CD4-positive, alpha-beta T cell (primary cell): Measurements from ENCODE around the gene APBA2. TPM values are rescaled to one million over a fixed set of nuclear protein-coding genes. Genes with fewer than 3 reads are reported as not detected.

Experiments used
- ATAC-seq: fragments of 200-7000 bp; cut with Tn5 transposase; one replicate; pipeline ENCODE4 v1.10.0; 2022; ENCODE audit warnings: mild to moderate bottlenecking; ENCODE audit not compliant: poor library complexity
- CTCF ChIA-PET: fragments of 350-600 bp; sonication (Branson Sonifier 250); formaldehyde crosslinking; loops from one replicate; lab custom pipeline; 2021; ENCODE audit warnings: antibody characterized with exemption, inconsistent platforms; lab: Charles Lee
- POLR2A ChIA-PET: fragments of 350-600 bp; sonication (Branson Sonifier 250); formaldehyde crosslinking; loops from one replicate; lab custom pipeline; 2021; ENCODE audit warnings: antibody characterized with exemption, inconsistent platforms; lab: Charles Lee
- DNase-seq, 14 experiments: peaks; one replicate each; pipeline ENCODE4 v3.0.0-alpha.2; 2013 to 2020; ENCODE audit warnings: mixed read lengths in 2 of 14
- H3K27ac ChIP-seq, 2 donors: one replicate each; pipeline versions ENCODE4 v1.5.1 to v1.7.0; 2013; ENCODE audit warnings: low read length in 2 of 2, low read depth in 1 of 2, mild to moderate bottlenecking in 1 of 2
- H3K27me3 ChIP-seq, 2 experiments: 1 replicate in 1 of 2; 2 replicates in 1 of 2; pipeline versions ENCODE4 v1.6.1 to v1.7.0; 2013; ENCODE audit warnings: low read length in 2 of 2, control low read depth in 1 of 2, mild to moderate bottlenecking in 1 of 2, moderate library complexity in 1 of 2; ENCODE audit not compliant: insufficient read depth in 2 of 2, control insufficient read depth in 1 of 2
- H3K36me3 ChIP-seq: one replicate; pipeline ENCODE4 v1.6.1; 2013; ENCODE audit warnings: low read length, control low read depth; ENCODE audit not compliant: insufficient read depth
- H3K4me1 ChIP-seq: one replicate; pipeline ENCODE4 v1.6.1; 2013; ENCODE audit warnings: low read length, control low read depth; ENCODE audit not compliant: insufficient read depth
- H3K4me3 ChIP-seq: one replicate; pipeline ENCODE4 v1.5.1; 2013; ENCODE audit warnings: mild to moderate bottlenecking, low read length, moderate library complexity
- H3K9me3 ChIP-seq, 2 experiments: 1 replicate in 1 of 2; 2 replicates in 1 of 2; pipeline versions ENCODE4 v1.6.1 to v1.7.0; 2013; ENCODE audit warnings: low read length in 2 of 2, mild to moderate bottlenecking in 2 of 2, control low read depth in 1 of 2, moderate library complexity in 1 of 2; ENCODE audit not compliant: control insufficient read depth in 1 of 2, insufficient read depth in 1 of 2
- H3K27ac Mint-ChIP-seq: one replicate; pipeline ENCODE4 v1.8.0; 2020; ENCODE audit warnings: mixed read lengths
- H3K27me3 Mint-ChIP-seq: one replicate; pipeline ENCODE4 v1.8.0; 2021; ENCODE audit warnings: mixed read lengths
- H3K36me3 Mint-ChIP-seq: one replicate; pipeline ENCODE4 v1.8.0; 2021; ENCODE audit warnings: low read depth, mixed read lengths
- H3K4me1 Mint-ChIP-seq: one replicate; pipeline ENCODE4 v1.8.0; 2021; ENCODE audit warnings: low read depth, mixed read lengths
- H3K4me3 Mint-ChIP-seq: one replicate; pipeline ENCODE4 v1.8.0; 2020; ENCODE audit warnings: mild to moderate bottlenecking, mixed read lengths
- H3K9me3 Mint-ChIP-seq: one replicate; pipeline ENCODE4 v1.8.0; 2020; ENCODE audit warnings: mixed read lengths
- intact Hi-C, 2 experiments: fragments of 100-400 bp; cut with DNase I in 1 of 2; cut with micrococcal nuclease in 1 of 2; formaldehyde crosslinking; loops; one replicate each; pipeline versions ENCODE4 v1.15.1 to v1.9.0; 2023 to 2025; cut with DNase I, micrococcal nuclease
- total RNA-seq, 174 experiments: library from RNA in 2 of 174; stranded (reverse) in 2 of 174; gene quantifications; one replicate each; pipeline ENCODE4 v1.2.3 and lab custom pipeline; 2021 to 2026
- TF ChIP-seq, protein P1 (sequence below): fragments of 200-600 bp; IDR thresholded peaks from one replicate; pipeline ENCODE4 v1.8.0; 2022; ENCODE audit warnings: antibody characterized with exemption, mild to moderate bottlenecking

Gene APBA2
- total RNA-seq, 2 experiments from 2014 or later, result 123 to 126 TPM

DNA sequence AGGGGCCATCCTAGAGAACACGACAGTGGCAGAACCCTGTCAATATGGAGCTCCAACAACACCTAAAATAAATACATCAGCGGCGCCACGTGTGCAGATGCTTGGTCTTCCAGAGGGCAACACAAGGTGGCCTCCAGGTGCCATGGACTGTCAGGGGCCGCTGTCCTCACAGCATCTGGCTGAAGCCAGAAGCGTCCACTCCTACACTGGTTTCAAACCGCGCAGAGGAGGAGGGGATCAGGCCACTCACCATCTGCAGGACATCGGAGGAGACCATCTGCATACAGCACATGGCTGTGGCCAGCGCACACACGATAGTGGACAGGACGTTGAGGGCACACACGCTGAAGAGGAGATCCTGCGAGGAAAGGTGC is 265.7 kb downstream of the APBA2 start:
- H3K9me3 Mint-ChIP-seq, result peaks cover 6% of the 10 kb centered on the region
- ATAC-seq (no peak), DNase-seq (no peak)
- no peaks in the 10 kb centered on the region for H3K4me1 Mint-ChIP-seq
- peaks cover 0 to 10% of the 10 kb centered on the region in 2 experiments for H3K9me3 ChIP-seq
- no peak overlapping the region for H3K27ac ChIP-seq
- intact Hi-C loops, result no loop called here
- H3K4me3 ChIP-seq, result no peak overlapping the region
- CTCF ChIA-PET, result no interaction called here
- POLR2A ChIA-PET, result no interaction called here
- H3K36me3 ChIP-seq, result no peaks in the 10 kb centered on the region
- no peak overlapping the region for H3K27ac Mint-ChIP-seq
- peaks cover 18% of the 10 kb centered on the region for H3K27me3 Mint-ChIP-seq
- H3K4me1 ChIP-seq, result no peaks in the 10 kb centered on the region
- TF ChIP-seq, protein P1, sequence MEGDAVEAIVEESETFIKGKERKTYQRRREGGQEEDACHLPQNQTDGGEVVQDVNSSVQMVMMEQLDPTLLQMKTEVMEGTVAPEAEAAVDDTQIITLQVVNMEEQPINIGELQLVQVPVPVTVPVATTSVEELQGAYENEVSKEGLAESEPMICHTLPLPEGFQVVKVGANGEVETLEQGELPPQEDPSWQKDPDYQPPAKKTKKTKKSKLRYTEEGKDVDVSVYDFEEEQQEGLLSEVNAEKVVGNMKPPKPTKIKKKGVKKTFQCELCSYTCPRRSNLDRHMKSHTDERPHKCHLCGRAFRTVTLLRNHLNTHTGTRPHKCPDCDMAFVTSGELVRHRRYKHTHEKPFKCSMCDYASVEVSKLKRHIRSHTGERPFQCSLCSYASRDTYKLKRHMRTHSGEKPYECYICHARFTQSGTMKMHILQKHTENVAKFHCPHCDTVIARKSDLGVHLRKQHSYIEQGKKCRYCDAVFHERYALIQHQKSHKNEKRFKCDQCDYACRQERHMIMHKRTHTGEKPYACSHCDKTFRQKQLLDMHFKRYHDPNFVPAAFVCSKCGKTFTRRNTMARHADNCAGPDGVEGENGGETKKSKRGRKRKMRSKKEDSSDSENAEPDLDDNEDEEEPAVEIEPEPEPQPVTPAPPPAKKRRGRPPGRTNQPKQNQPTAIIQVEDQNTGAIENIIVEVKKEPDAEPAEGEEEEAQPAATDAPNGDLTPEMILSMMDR, result no peak
- no peaks in the 10 kb centered on the region for H3K36me3 Mint-ChIP-seq
- H3K4me3 Mint-ChIP-seq, result no peak overlapping the region
- H3K27me3 ChIP-seq, result no peaks in the 10 kb centered on the region

DNA sequence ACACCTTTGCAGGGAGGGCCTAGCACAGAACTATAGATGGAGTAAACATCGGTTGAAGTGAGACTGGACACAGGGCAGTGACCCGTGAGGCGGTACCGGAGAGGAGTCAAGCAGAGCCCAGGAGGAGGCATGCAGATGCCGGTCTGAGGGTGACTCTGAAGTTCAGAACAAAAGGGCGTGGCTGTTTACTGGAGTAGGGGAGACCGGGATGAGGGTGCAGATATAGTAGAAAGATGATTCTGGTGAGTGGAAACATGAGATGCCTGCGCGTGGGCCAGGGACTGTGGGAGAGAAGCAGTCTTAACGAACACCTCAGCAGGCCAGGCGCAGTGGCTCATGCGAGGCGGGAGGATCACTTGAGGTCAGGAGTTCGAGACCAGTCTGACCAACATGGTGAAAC is 270.7 kb downstream of the APBA2 start:
- H3K27ac ChIP-seq, result no peak overlapping the region
- H3K27me3 ChIP-seq, result peaks cover 3 to 5% of the 10 kb centered on the region in 2 experiments
- TF ChIP-seq, protein P1, result no peak
- ChIA-PET POLR2A (no interaction called here), CTCF (no interaction called here)
- no peak for ATAC-seq
- no peak overlapping the region for H3K4me3 Mint-ChIP-seq
- peaks cover 2 to 13% of the 10 kb centered on the region in 2 experiments for H3K9me3 ChIP-seq
- peaks cover under 1% of the 10 kb centered on the region for H3K36me3 Mint-ChIP-seq
- intact Hi-C loops, result no loop called here
- no peak for DNase-seq
- peaks cover 8% of the 10 kb centered on the region for H3K9me3 Mint-ChIP-seq
- no peaks in the 10 kb centered on the region for H3K4me1 Mint-ChIP-seq
- H3K4me3 ChIP-seq, result no peak overlapping the region
- H3K36me3 ChIP-seq, result no peaks in the 10 kb centered on the region
- H3K27ac Mint-ChIP-seq, result no peak overlapping the region
- H3K27me3 Mint-ChIP-seq, result peaks cover 46% of the 10 kb centered on the region
- H3K4me1 ChIP-seq, result no peaks in the 10 kb centered on the region

DNA sequence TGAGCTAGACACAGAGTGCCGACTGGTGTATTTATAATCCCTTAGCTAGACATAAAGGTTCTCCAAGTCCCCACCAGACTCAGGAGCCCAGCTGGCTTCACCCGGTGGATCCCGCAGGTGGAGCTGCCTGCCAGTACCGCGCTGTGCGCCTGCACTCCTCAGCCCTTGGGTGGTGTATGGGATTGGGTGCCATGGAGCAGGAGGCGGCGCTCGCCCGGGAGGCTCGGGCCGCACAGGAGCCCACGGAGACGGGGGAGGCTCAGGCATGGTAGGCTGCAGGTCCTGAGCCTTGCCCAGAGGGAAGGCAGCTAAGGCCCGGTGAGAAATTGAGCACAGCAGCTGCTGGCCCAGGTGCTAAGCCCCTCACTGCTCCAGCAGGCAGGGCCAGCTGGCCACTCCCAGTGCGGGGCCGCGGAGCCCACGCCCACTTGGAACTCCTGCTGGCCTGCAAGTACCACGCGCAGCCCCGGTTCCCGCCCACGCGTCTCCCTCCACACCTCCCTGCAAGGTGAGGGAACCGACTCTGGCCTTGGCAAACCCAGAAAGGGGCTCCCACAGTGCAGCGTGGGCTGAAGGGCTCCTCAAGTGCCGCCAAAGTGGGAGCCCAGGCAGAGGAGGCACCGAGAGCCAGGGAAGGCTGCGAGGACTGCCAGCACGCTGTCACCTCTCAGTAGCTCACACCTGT is 274.1 kb downstream of the APBA2 start:
- TF ChIP-seq, protein P1, result no peak
- Histone ChIP-seq H3K9me3 (peaks cover 7 to 23% of the 10 kb centered on the region in 2 experiments), H3K4me1 (no peaks in the 10 kb centered on the region), H3K27me3 (peaks cover 3 to 5% of the 10 kb centered on the region in 2 experiments), H3K4me3 (no peak overlapping the region), H3K36me3 (no peaks in the 10 kb centered on the region), H3K27ac (no peak overlapping the region)
- Mint-ChIP-seq H3K27me3 (peaks cover 68% of the 10 kb centered on the region), H3K36me3 (peaks cover 7% of the 10 kb centered on the region), H3K9me3 (peaks cover 10% of the 10 kb centered on the region), H3K27ac (no peak overlapping the region), H3K4me3 (no peak overlapping the region), H3K4me1 (no peaks in the 10 kb centered on the region)
- intact Hi-C loops, result no loop called here
- ChIA-PET CTCF (no interaction called here), POLR2A (no interaction called here)
- ATAC-seq (no peak), DNase-seq (no peak)
